DOHH2 (cell line): ENCODE data around the gene GSG1L.

Experiments used
- CTCF ChIP-seq: fragments of 200-600 bp; sonication (generic); IDR thresholded peaks from one replicate; pipeline ENCODE4 v1.5.1; 2014; ENCODE audit warnings: antibody characterized with exemption, mild to moderate bottlenecking, low read depth, low read length; ENCODE audit not compliant: poor library complexity, severe bottlenecking
- EZH2phosphoT487 ChIP-seq: fragments of 200-600 bp; sonication (generic); IDR thresholded peaks from 2 replicates; pipeline ENCODE4 v1.6.1; 2017; ENCODE audit warnings: borderline replicate concordance, mild to moderate bottlenecking, antibody characterized with exemption, low read length, moderate library complexity, mixed read lengths

- TF ChIP-seq CTCF (no peak), EZH2phosphoT487 (no peak)
Observed at GRCh38 chr16:28104404-28104803, 40.9 kb upstream of the GSG1L start.
